NCI-H1694 (cell line): ENCODE data around the gene BMP5.

Experiments
- DNase-seq: peaks from one replicate; lab custom pipeline; 2025; lab: John Stamatoyannopoulos, UW

BMP5 gene

GRCh38 chr6:55708711-55709110, 166.7 kb downstream of the BMP5 start:
- DNase-seq = no peak

DNA sequence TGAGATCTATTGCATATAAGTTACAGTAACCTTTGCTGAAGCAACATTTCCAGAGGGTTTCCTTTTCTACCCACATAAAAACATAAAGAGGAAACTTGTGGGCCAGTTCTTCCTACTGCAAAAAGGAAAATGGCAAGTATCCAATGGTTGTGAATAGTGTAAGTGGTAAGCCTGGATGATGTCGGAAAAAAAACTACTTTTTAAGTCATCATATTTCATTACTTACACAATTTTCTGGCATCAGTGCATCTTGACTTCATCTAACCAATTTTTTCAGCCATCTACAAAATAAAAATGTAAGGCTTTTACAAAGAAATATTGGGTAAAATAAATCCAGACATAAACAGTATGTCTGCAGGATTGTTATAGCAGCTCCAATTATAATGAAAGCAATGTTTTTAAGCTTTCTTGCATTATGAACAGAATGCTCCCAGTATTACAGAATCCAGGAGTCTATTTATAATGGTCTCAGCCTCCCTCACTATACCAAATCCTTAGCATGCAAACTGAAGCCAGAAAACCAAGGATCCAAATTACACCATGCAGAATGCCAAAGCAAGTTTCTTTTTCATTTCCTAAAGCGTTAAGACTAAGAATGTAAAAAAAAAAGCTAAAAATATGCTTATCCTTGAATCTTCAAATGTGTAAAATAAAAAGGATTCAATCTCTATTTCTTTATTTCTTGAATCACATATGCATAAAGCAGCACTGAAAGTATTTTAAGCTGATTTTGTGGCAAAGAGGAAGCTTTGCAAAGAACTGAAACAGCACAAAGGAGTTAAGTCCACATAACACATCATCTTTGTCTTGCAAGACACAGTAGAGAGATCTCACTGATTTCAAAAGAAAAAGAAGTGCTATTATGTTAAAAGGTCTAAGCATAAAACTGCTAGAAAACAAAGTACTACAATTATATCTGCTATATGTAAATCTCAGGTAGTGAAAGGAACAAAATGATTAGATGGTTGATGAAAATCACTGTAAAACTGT, 169.6 kb downstream of the BMP5 start:
- no peak for DNase-seq

DNA sequence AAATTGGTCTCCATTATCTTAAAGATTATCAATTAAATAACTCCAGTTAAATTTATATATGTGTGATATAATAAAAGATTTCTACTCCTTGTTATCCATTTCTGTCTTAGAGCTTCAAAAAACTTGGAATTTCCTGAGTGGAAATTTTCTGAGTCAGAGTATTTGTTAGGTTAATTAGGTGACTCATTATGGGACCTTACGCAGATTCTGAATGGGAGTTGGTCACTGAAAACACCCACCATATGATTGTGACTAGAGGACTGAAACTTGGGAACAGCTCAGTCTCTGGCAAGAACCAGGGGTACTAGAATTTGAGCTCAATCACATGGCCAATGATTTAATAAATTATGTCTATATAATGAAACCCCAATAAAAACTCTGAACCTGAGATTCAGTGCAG, 171.0 kb downstream of the BMP5 start:
- DNase-seq = no peak
